ENCODE results near the gene TMEM219.

The TMEM219 gene

GRCh38 chr16:29985271-29985811, 23.5 kb downstream of the TMEM219 start:
- H4K91ac ChIP-seq (ENCODE audit: low read depth, low read length, poor library complexity) = no peak overlapping the region
- H2AFZ ChIP-seq (ENCODE audit: low read length) = no peak overlapping the region
- no peak overlapping the region for H2BK12ac ChIP-seq (ENCODE audit: low read length)
- H3K14ac ChIP-seq (ENCODE audit: low read length) = no peak overlapping the region
- H3K36me3 ChIP-seq (replicated peaks in 1 of 2; ENCODE audit: control insufficient read depth in 2 of 2, insufficient read depth in 2 of 2, low read length in 2 of 2) = peaks cover 71 to 100% of the 10 kb centered on the region in 2 donors
- H3K4me1 ChIP-seq (ENCODE audit: control insufficient read depth in 2 of 2, insufficient read depth in 1 of 2, low read depth in 1 of 2, low read length in 2 of 2) = no peaks in the 10 kb centered on the region
- no peak overlapping the region for H2AK5ac ChIP-seq (ENCODE audit: low read depth, low read length)
- no peak overlapping the region for H3K23ac ChIP-seq (ENCODE audit: low read depth, low read length, poor library complexity)
- no peak overlapping the region for H3K27ac ChIP-seq (replicated peaks; ENCODE audit: low read length)
- no peak overlapping the region for H3K4me3 ChIP-seq (ENCODE audit: low read length in 2 of 2)
- DNase-seq (ENCODE audit: low spot score) = no peak
- no peak overlapping the region for H2BK5ac ChIP-seq (ENCODE audit: low read length)
- H2BK15ac ChIP-seq (ENCODE audit: low read length) = no peak overlapping the region
- WGBS, 2 donors (ENCODE audit: extremely low coverage in 2 of 2, insufficient read length in 2 of 2, insufficient replicate concordance in 1 of 2) = no CpG with 5 or more reads among the region's 28 CpGs
- no peak overlapping the region for H2BK120ac ChIP-seq (ENCODE audit: low read depth, low read length)
- no peak overlapping the region for H3K9ac ChIP-seq (ENCODE audit: low read depth, low read length, poor library complexity)
- no peaks in the 10 kb centered on the region for H3K9me3 ChIP-seq (replicated peaks in 1 of 2; ENCODE audit: control insufficient read depth in 2 of 2, insufficient read depth in 1 of 2, low read depth in 1 of 2, low read length in 2 of 2)
- H3K4ac ChIP-seq (ENCODE audit: low read length) = no peak overlapping the region
- H4K8ac ChIP-seq (ENCODE audit: low read depth, low read length) = no peak overlapping the region
- H3K18ac ChIP-seq (ENCODE audit: low read length) = no peak overlapping the region
- no peaks in the 10 kb centered on the region for H3K27me3 ChIP-seq (ENCODE audit: control insufficient read depth in 3 of 3, insufficient read depth in 3 of 3, low read depth in 1 of 3, low read length in 3 of 3)
- H3K4me2 ChIP-seq (ENCODE audit: insufficient read depth, low read length, poor library complexity, severe bottlenecking) = no peak overlapping the region
- peaks cover 2% of the 10 kb centered on the region for H3K79me1 ChIP-seq (ENCODE audit: low read depth, low read length)

DNA sequence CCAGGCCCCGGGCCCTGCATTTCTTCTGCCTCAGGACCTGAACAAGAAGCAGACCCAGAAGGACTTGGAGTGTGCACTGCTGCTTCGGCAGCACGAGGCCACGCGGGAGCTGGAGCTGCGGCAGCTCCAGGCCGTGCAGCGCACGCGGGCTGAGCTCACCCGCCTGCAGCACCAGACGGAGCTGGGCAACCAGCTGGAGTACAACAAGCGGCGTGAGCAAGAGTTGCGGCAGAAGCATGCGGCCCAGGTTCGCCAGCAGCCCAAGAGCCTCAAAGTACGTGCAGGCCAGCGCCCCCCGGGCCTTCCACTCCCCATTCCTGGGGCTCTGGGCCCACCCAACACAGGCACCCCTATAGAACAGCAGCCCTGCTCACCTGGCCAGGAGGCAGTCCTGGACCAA, 24.4 kb downstream of the TMEM219 start:
- H4K8ac ChIP-seq (ENCODE audit: low read depth, low read length) = no peak overlapping the region
- no CpG with 5 or more reads among the region's 20 CpGs for WGBS, 2 donors (ENCODE audit: extremely low coverage in 2 of 2, insufficient read length in 2 of 2, insufficient replicate concordance in 1 of 2)
- H3K4me2 ChIP-seq (ENCODE audit: insufficient read depth, low read length, poor library complexity, severe bottlenecking) = no peak overlapping the region
- no peak overlapping the region for H2BK15ac ChIP-seq (ENCODE audit: low read length)
- H3K36me3 ChIP-seq (replicated peaks in 1 of 2; ENCODE audit: control insufficient read depth in 2 of 2, insufficient read depth in 2 of 2, low read length in 2 of 2) = peaks cover 70 to 100% of the 10 kb centered on the region in 2 donors
- H3K4ac ChIP-seq (ENCODE audit: low read length) = no peak overlapping the region
- no peaks in the 10 kb centered on the region for H3K27me3 ChIP-seq (ENCODE audit: control insufficient read depth in 3 of 3, insufficient read depth in 3 of 3, low read depth in 1 of 3, low read length in 3 of 3)
- H3K79me1 ChIP-seq (ENCODE audit: low read depth, low read length) = peaks cover 2% of the 10 kb centered on the region
- H4K91ac ChIP-seq (ENCODE audit: low read depth, low read length, poor library complexity) = no peak overlapping the region
- no peak overlapping the region for H3K27ac ChIP-seq (replicated peaks; ENCODE audit: low read length)
- no peak overlapping the region for H2BK12ac ChIP-seq (ENCODE audit: low read length)
- H3K18ac ChIP-seq (ENCODE audit: low read length) = no peak overlapping the region
- H3K9me3 ChIP-seq (replicated peaks in 1 of 2; ENCODE audit: control insufficient read depth in 2 of 2, insufficient read depth in 1 of 2, low read depth in 1 of 2, low read length in 2 of 2) = no peaks in the 10 kb centered on the region
- H2AFZ ChIP-seq (ENCODE audit: low read length) = no peak overlapping the region
- DNase-seq (ENCODE audit: low spot score) = no peak
- H2BK5ac ChIP-seq (ENCODE audit: low read length) = no peak overlapping the region
- H3K23ac ChIP-seq (ENCODE audit: low read depth, low read length, poor library complexity) = no peak overlapping the region
- no peak overlapping the region for H2BK120ac ChIP-seq (ENCODE audit: low read depth, low read length)
- H3K14ac ChIP-seq (ENCODE audit: low read length) = no peak overlapping the region
- no peak overlapping the region for H3K4me3 ChIP-seq (ENCODE audit: low read length in 2 of 2)
- H3K9ac ChIP-seq (ENCODE audit: low read depth, low read length, poor library complexity) = no peak overlapping the region
- H2AK5ac ChIP-seq (ENCODE audit: low read depth, low read length) = no peak overlapping the region
- no peaks in the 10 kb centered on the region for H3K4me1 ChIP-seq (ENCODE audit: control insufficient read depth in 2 of 2, insufficient read depth in 1 of 2, low read depth in 1 of 2, low read length in 2 of 2)

DNA sequence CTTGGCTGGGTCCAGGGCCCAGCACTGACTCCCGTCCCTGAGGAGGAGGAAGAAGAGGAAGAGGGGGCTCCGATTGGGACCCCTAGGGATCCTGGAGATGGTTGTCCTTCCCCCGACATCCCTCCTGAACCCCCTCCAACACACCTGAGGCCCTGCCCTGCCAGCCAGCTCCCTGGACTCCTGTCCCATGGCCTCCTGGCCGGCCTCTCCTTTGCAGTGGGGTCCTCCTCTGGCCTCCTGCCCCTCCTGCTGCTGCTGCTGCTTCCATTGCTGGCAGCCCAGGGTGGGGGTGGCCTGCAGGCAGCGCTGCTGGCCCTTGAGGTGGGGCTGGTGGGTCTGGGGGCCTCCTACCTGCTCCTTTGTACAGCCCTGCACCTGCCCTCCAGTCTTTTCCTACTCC, 25.1 kb downstream of the TMEM219 start:
- no peaks in the 10 kb centered on the region for H3K9me3 ChIP-seq (replicated peaks in 1 of 2; ENCODE audit: control insufficient read depth in 2 of 2, insufficient read depth in 1 of 2, low read depth in 1 of 2, low read length in 2 of 2)
- no peak overlapping the region for H2BK5ac ChIP-seq (ENCODE audit: low read length)
- H3K4ac ChIP-seq (ENCODE audit: low read length) = no peak overlapping the region
- H3K27ac ChIP-seq (replicated peaks; ENCODE audit: low read length) = no peak overlapping the region
- no peak overlapping the region for H4K91ac ChIP-seq (ENCODE audit: low read depth, low read length, poor library complexity)
- H3K27me3 ChIP-seq (ENCODE audit: control insufficient read depth in 3 of 3, insufficient read depth in 3 of 3, low read depth in 1 of 3, low read length in 3 of 3) = no peaks in the 10 kb centered on the region
- WGBS, 2 donors (ENCODE audit: extremely low coverage in 2 of 2, insufficient read length in 2 of 2, insufficient replicate concordance in 1 of 2) = no CpG with 5 or more reads among the region's 5 CpGs
- no peak overlapping the region for H3K23ac ChIP-seq (ENCODE audit: low read depth, low read length, poor library complexity)
- H3K36me3 ChIP-seq (replicated peaks in 1 of 2; ENCODE audit: control insufficient read depth in 2 of 2, insufficient read depth in 2 of 2, low read length in 2 of 2) = peaks cover 66 to 100% of the 10 kb centered on the region in 2 donors
- H2AK5ac ChIP-seq (ENCODE audit: low read depth, low read length) = no peak overlapping the region
- H2BK12ac ChIP-seq (ENCODE audit: low read length) = no peak overlapping the region
- no peak overlapping the region for H2AFZ ChIP-seq (ENCODE audit: low read length)
- H3K79me1 ChIP-seq (ENCODE audit: low read depth, low read length) = peaks cover 2% of the 10 kb centered on the region
- H4K8ac ChIP-seq (ENCODE audit: low read depth, low read length) = no peak overlapping the region
- no peak overlapping the region for H3K4me2 ChIP-seq (ENCODE audit: insufficient read depth, low read length, poor library complexity, severe bottlenecking)
- H3K4me3 ChIP-seq (ENCODE audit: low read length in 2 of 2) = no peak overlapping the region
- no peak overlapping the region for H2BK120ac ChIP-seq (ENCODE audit: low read depth, low read length)
- no peaks in the 10 kb centered on the region for H3K4me1 ChIP-seq (ENCODE audit: control insufficient read depth in 2 of 2, insufficient read depth in 1 of 2, low read depth in 1 of 2, low read length in 2 of 2)
- no peak overlapping the region for H3K18ac ChIP-seq (ENCODE audit: low read length)
- DNase-seq (ENCODE audit: low spot score) = no peak
- no peak overlapping the region for H3K9ac ChIP-seq (ENCODE audit: low read depth, low read length, poor library complexity)
- no peak overlapping the region for H3K14ac ChIP-seq (ENCODE audit: low read length)
- H2BK15ac ChIP-seq (ENCODE audit: low read length) = no peak overlapping the region

- no CpG with 5 or more reads among the region's 35 CpGs for WGBS, 2 donors (ENCODE audit: extremely low coverage in 2 of 2, insufficient read length in 2 of 2, insufficient replicate concordance in 1 of 2)
- Histone ChIP-seq H3K4me3 (ENCODE audit: low read length in 2 of 2) (no peak overlapping the region), H3K79me1 (ENCODE audit: low read depth, low read length) (peaks cover 2% of the 10 kb centered on the region)
Measured at GRCh38 chr16:29987371-29988085, 25.6 kb downstream of the TMEM219 start.

More at GRCh38 chr16:29987371-29988085, 25.6 kb downstream of the TMEM219 start:
- no peak for DNase-seq (ENCODE audit: low spot score)
- no peak overlapping the region for H2AK5ac ChIP-seq (ENCODE audit: low read depth, low read length)
- H2BK5ac ChIP-seq (ENCODE audit: low read length) = no peak overlapping the region
- peaks cover 64 to 100% of the 10 kb centered on the region in 2 donors for H3K36me3 ChIP-seq (replicated peaks in 1 of 2; ENCODE audit: control insufficient read depth in 2 of 2, insufficient read depth in 2 of 2, low read length in 2 of 2)
- no peaks in the 10 kb centered on the region for H3K4me1 ChIP-seq (ENCODE audit: control insufficient read depth in 2 of 2, insufficient read depth in 1 of 2, low read depth in 1 of 2, low read length in 2 of 2)
- no peak overlapping the region for H3K23ac ChIP-seq (ENCODE audit: low read depth, low read length, poor library complexity)
- no peaks in the 10 kb centered on the region for H3K27me3 ChIP-seq (ENCODE audit: control insufficient read depth in 3 of 3, insufficient read depth in 3 of 3, low read depth in 1 of 3, low read length in 3 of 3)
- no peak overlapping the region for H3K9ac ChIP-seq (ENCODE audit: low read depth, low read length, poor library complexity)
- no peak overlapping the region for H3K18ac ChIP-seq (ENCODE audit: low read length)
- H3K4me2 ChIP-seq (ENCODE audit: insufficient read depth, low read length, poor library complexity, severe bottlenecking) = no peak overlapping the region
- no peaks in the 10 kb centered on the region for H3K9me3 ChIP-seq (replicated peaks in 1 of 2; ENCODE audit: control insufficient read depth in 2 of 2, insufficient read depth in 1 of 2, low read depth in 1 of 2, low read length in 2 of 2)
- H3K4ac ChIP-seq (ENCODE audit: low read length) = no peak overlapping the region
- no peak overlapping the region for H2BK120ac ChIP-seq (ENCODE audit: low read depth, low read length)
- no peak overlapping the region for H4K8ac ChIP-seq (ENCODE audit: low read depth, low read length)
- no peak overlapping the region for H3K14ac ChIP-seq (ENCODE audit: low read length)
- no peak overlapping the region for H2BK12ac ChIP-seq (ENCODE audit: low read length)
- H3K27ac ChIP-seq (replicated peaks; ENCODE audit: low read length) = no peak overlapping the region
- H2BK15ac ChIP-seq (ENCODE audit: low read length) = no peak overlapping the region
- no peak overlapping the region for H2AFZ ChIP-seq (ENCODE audit: low read length)
- no peak overlapping the region for H4K91ac ChIP-seq (ENCODE audit: low read depth, low read length, poor library complexity)
